Neural progenitor cell (in vitro differentiated cells): Measurements from ENCODE around the gene KLHDC2. TPM values are rescaled to one million over a fixed set of nuclear protein-coding genes. Genes with fewer than 3 reads are reported as not detected.
A peak's percentile ranks its signal among the peaks of the same experiment; 100 is the strongest.

Experiments used
- DNase-seq: peaks from one replicate; pipeline ENCODE4 v3.0.0-alpha.2; 2016; ENCODE audit warnings: low spot score
- H2AFZ ChIP-seq: fragments of 200-600 bp; sonication (generic); replicated peaks from 2 replicates; pipeline ENCODE4 v1.6.1; 2016; ENCODE audit warnings: antibody characterized with exemption
- H3F3A ChIP-seq: fragments of 200-600 bp; sonication (generic); 2 replicates; pipeline ENCODE4 v1.6.1; 2016; ENCODE audit warnings: antibody characterized with exemption, low read depth
- H3K27ac ChIP-seq: fragments of 200-600 bp; sonication (generic); 2 replicates; pipeline ENCODE4 v1.5.1; 2016; ENCODE audit warnings: mild to moderate bottlenecking
- H3K27me3 ChIP-seq: fragments of 200-600 bp; sonication (generic); 2 replicates; pipeline ENCODE4 v1.6.1; 2016; ENCODE audit warnings: mild to moderate bottlenecking, moderate library complexity
- H3K36me3 ChIP-seq: fragments of 200-600 bp; sonication (generic); 2 replicates; pipeline ENCODE4 v1.5.1; 2016
- H3K4me1 ChIP-seq: fragments of 200-600 bp; sonication (generic); 2 replicates; pipeline ENCODE4 v1.6.1; 2016; ENCODE audit warnings: mixed run types
- H3K4me2 ChIP-seq: fragments of 200-600 bp; sonication (generic); 2 replicates; pipeline ENCODE4 v1.6.1; 2016
- H3K4me3 ChIP-seq: fragments of 200-600 bp; sonication (generic); 2 replicates; pipeline ENCODE4 v1.5.1; 2016
- H3K79me2 ChIP-seq: fragments of 200-600 bp; sonication (generic); 2 replicates; pipeline ENCODE4 v1.6.1; 2016; ENCODE audit warnings: low read depth
- H3K9ac ChIP-seq: fragments of 200-600 bp; sonication (generic); 2 replicates; pipeline ENCODE4 v1.6.1; 2016
- H3K9me3 ChIP-seq: fragments of 200-600 bp; sonication (generic); 2 replicates; pipeline ENCODE4 v1.5.1; 2016; ENCODE audit warnings: low read depth
- H4K20me1 ChIP-seq: fragments of 200-600 bp; sonication (generic); 2 replicates; pipeline ENCODE4 v1.6.1; 2016; ENCODE audit warnings: low read depth
- H3K27ac Mint-ChIP-seq: 3 replicates; pipeline ENCODE4 v1.8.0; 2021; ENCODE audit warnings: mixed read lengths
- H3K27me3 Mint-ChIP-seq: 2 replicates; pipeline ENCODE4 v1.8.0; 2022; ENCODE audit warnings: low read depth, mild to moderate bottlenecking, inconsistent platforms, moderate library complexity, mixed read lengths; ENCODE audit not compliant: insufficient read depth
- H3K36me3 Mint-ChIP-seq: 3 replicates; pipeline ENCODE4 v1.8.0; 2021; ENCODE audit warnings: mixed read lengths
- H3K4me1 Mint-ChIP-seq: 3 replicates; pipeline ENCODE4 v1.8.0; 2021; ENCODE audit warnings: mixed read lengths
- H3K4me3 Mint-ChIP-seq: 3 replicates; pipeline ENCODE4 v1.8.0; 2021; ENCODE audit warnings: mild to moderate bottlenecking, moderate library complexity, mixed read lengths
- H3K9me3 Mint-ChIP-seq: 3 replicates; pipeline ENCODE4 v1.8.0; 2020; ENCODE audit warnings: mixed read lengths
- EZH2 ChIP-seq: fragments of 200-600 bp; sonication (generic); IDR thresholded peaks from 2 replicates; pipeline ENCODE4 v1.6.1; 2017; ENCODE audit warnings: antibody characterized with exemption, mild to moderate bottlenecking, moderate library complexity
- EZH2phosphoT487 ChIP-seq: fragments of 200-600 bp; sonication (generic); IDR thresholded peaks from 2 replicates; pipeline ENCODE4 v1.6.1; 2017; ENCODE audit warnings: antibody characterized with exemption
- total RNA-seq: library from RNA; depleted of rRNA; stranded (reverse); fragments of >200 nt; gene quantifications from 2 replicates; pipeline ENCODE4 v1.2.3, GENCODE V29; 2015; ENCODE audit warnings: low replicate concordance
- TF ChIP-seq, protein P1 (sequence below): fragments of 200-600 bp; sonication (generic); IDR thresholded peaks from 2 replicates; pipeline ENCODE4 v1.5.1; 2017; ENCODE audit warnings: antibody characterized with exemption, mild to moderate bottlenecking

KLHDC2 gene
- total RNA-seq, 1 donor from 2014 or later: 73.9 TPM

DNA sequence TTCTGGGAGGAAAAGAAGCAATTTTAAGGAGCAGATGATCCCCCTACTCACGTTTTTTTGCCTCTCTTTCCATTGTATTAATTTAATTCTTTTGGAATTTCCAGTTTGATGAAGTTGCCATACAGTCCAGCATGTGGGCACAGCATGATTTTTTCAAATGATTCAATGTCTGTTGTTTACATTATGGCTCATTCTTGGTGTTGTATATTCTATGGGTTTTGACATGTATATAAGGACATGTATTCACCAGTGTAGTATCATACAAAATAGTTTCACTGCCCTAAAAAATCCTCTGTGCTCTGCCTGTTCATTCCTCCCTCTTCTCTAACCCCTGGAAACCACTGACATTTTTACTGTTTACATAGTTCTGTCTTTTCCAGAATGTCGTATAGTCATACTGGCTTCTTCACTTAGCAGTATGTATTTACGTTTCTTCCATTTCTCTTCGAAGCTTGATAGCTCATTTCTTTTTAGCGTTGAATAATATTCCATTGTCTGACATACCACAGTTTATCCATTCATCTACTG lies 13.3 kb upstream of the KLHDC2 start:
- no peaks in the 10 kb centered on the region for H3K27me3 ChIP-seq
- Mint-ChIP-seq H3K27ac (no peak overlapping the region), H3K4me3 (no peak overlapping the region), H3K27me3 (peaks cover 4% of the 10 kb centered on the region), H3K9me3 (no peaks in the 10 kb centered on the region), H3K36me3 (no peaks in the 10 kb centered on the region), H3K4me1 (no peaks in the 10 kb centered on the region)
- no peaks in the 10 kb centered on the region for H3K4me1 ChIP-seq
- no peaks in the 10 kb centered on the region for H3F3A ChIP-seq
- no peaks in the 10 kb centered on the region for H4K20me1 ChIP-seq
- no peak overlapping the region for H3K4me2 ChIP-seq
- no peak overlapping the region for H3K4me3 ChIP-seq
- no peaks in the 10 kb centered on the region for H3K79me2 ChIP-seq
- no peak overlapping the region for H3K27ac ChIP-seq
- H3K9ac ChIP-seq: no peak overlapping the region
- no peak for DNase-seq
- H3K36me3 ChIP-seq: no peaks in the 10 kb centered on the region
- no peaks in the 10 kb centered on the region for H3K9me3 ChIP-seq
- TF ChIP-seq EZH2 (no peak), EZH2phosphoT487 (no peak)
- no peak overlapping the region for H2AFZ ChIP-seq

DNA sequence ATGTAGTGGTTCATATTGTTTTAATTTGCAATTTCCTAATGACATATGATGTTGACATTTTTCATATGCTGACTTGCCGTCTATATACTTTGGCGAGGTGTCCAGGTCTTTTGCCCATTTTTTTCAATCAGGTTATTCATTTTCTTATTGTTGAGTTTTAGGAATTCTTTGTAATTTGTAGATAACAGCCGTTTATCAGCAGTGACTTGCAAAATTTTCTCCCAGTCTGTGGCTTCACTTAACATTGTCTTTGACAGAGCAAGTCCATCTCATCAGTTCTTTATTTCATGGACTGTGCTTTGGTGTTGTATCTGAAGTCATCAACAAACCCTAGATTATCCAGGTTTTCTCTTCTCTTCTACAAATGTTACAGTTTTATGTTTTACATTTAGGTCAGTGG lies 12.6 kb upstream of the KLHDC2 start:
- DNase-seq: no peak
- Histone ChIP-seq H3K79me2 (no peaks in the 10 kb centered on the region), H3K36me3 (no peaks in the 10 kb centered on the region), H3F3A (no peaks in the 10 kb centered on the region), H3K4me2 (no peak overlapping the region), H3K4me3 (no peak overlapping the region), H3K27me3 (no peaks in the 10 kb centered on the region), H4K20me1 (no peaks in the 10 kb centered on the region), H3K27ac (no peak overlapping the region), H2AFZ (no peak overlapping the region), H3K9me3 (no peaks in the 10 kb centered on the region), H3K4me1 (no peaks in the 10 kb centered on the region), H3K9ac (no peak overlapping the region)
- H3K9me3 Mint-ChIP-seq: no peaks in the 10 kb centered on the region
- H3K4me1 Mint-ChIP-seq: no peaks in the 10 kb centered on the region
- H3K4me3 Mint-ChIP-seq: no peak overlapping the region
- no peak overlapping the region for H3K27ac Mint-ChIP-seq
- peaks cover 4% of the 10 kb centered on the region for H3K27me3 Mint-ChIP-seq
- TF ChIP-seq EZH2 (no peak), EZH2phosphoT487 (no peak)
- TF ChIP-seq, protein P1, sequence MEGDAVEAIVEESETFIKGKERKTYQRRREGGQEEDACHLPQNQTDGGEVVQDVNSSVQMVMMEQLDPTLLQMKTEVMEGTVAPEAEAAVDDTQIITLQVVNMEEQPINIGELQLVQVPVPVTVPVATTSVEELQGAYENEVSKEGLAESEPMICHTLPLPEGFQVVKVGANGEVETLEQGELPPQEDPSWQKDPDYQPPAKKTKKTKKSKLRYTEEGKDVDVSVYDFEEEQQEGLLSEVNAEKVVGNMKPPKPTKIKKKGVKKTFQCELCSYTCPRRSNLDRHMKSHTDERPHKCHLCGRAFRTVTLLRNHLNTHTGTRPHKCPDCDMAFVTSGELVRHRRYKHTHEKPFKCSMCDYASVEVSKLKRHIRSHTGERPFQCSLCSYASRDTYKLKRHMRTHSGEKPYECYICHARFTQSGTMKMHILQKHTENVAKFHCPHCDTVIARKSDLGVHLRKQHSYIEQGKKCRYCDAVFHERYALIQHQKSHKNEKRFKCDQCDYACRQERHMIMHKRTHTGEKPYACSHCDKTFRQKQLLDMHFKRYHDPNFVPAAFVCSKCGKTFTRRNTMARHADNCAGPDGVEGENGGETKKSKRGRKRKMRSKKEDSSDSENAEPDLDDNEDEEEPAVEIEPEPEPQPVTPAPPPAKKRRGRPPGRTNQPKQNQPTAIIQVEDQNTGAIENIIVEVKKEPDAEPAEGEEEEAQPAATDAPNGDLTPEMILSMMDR: no peak
- H3K36me3 Mint-ChIP-seq: no peaks in the 10 kb centered on the region

DNA sequence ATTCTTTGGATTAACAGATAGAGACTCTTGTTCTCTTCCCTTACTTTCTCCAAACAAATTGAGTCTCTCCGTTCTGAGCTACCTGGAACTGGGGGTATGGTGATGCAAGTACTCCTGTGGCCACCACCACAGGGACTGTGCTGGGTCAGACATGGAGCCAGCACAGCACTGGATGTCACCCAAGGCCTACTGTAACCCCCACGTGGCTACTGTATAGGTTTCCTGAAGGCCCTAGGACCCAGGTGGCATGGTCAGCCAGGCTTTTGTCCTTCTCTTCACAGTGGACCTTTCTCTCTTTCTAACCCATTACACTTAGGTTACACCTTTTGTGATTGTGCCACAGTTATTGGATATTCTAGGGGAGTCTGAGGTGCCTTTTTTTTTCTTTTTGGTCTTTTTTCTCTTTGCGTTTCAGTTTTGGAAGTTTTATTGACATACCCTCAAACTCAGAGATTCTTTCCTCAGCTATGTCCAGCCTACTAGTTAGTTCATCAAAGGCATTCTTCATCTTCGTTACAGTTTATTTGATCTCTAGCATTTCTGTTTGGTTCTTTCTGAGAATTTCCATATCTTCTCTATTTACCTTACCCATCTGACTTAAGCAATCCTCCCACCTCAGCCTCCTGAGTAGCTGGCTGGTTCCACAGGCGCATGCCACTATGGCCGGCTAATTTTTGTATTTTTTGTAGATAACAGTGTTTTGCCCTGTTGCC lies 6.0 kb upstream of the KLHDC2 start:
- Mint-ChIP-seq H3K4me3 (no peak overlapping the region), H3K36me3 (no peaks in the 10 kb centered on the region), H3K9me3 (no peaks in the 10 kb centered on the region), H3K27me3 (peaks cover 3% of the 10 kb centered on the region), H3K27ac (no peak overlapping the region), H3K4me1 (peaks cover 4% of the 10 kb centered on the region)
- TF ChIP-seq EZH2phosphoT487 (no peak), EZH2 (no peak)
- TF ChIP-seq, protein P1: no peak
- Histone ChIP-seq H3K9ac (no peak overlapping the region), H3K27me3 (no peaks in the 10 kb centered on the region), H3K4me1 (peaks cover 4% of the 10 kb centered on the region), H2AFZ (no peak overlapping the region), H3K4me2 (no peak overlapping the region), H3F3A (peaks cover 5% of the 10 kb centered on the region), H3K4me3 (no peak overlapping the region), H3K27ac (no peak overlapping the region), H3K9me3 (no peaks in the 10 kb centered on the region), H4K20me1 (no peaks in the 10 kb centered on the region), H3K36me3 (no peaks in the 10 kb centered on the region), H3K79me2 (no peaks in the 10 kb centered on the region)
- DNase-seq: no peak

DNA sequence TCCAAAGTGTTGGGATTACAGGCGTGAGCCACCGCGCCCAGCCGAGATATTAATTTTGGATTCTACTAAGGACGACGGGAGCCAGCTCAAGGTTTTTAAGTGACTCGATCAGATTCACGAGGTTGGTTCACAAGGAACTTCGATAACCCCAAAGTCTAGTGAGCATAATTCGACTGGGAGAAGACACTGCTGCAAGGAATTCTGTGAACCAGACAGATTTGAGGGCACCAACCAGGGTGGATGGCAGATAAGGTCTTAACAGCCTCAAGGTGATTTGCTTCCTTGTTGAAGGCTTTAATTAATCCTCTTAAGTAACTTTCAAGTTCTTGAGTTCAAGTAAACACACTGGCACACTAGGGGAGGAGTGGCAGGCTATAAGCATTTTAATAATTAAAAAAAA lies 1.1 kb upstream of the KLHDC2 start:
- Mint-ChIP-seq H3K9me3 (no peaks in the 10 kb centered on the region), H3K4me3 (peak overlapping the region; percentile 93), H3K4me1 (peaks cover 30% of the 10 kb centered on the region), H3K36me3 (peaks cover 3% of the 10 kb centered on the region), H3K27ac (peak overlapping the region; percentile 94), H3K27me3 (peaks cover 4% of the 10 kb centered on the region)
- Histone ChIP-seq H3K4me1 (peaks cover 20% of the 10 kb centered on the region), H3F3A (peaks cover 17% of the 10 kb centered on the region), H3K79me2 (peaks cover 37% of the 10 kb centered on the region), H3K4me2 (peak overlapping the region; percentile 91), H4K20me1 (peaks cover 19% of the 10 kb centered on the region), H3K27ac (peak overlapping the region; percentile 70), H3K36me3 (no peaks in the 10 kb centered on the region), H3K27me3 (no peaks in the 10 kb centered on the region), H2AFZ (peak overlapping the region; percentile 77), H3K9me3 (no peaks in the 10 kb centered on the region), H3K9ac (no peak overlapping the region), H3K4me3 (peak overlapping the region; percentile 78)
- TF ChIP-seq EZH2phosphoT487 (no peak), EZH2 (no peak)
- TF ChIP-seq, protein P1: no peak
- peak; percentile 6 for DNase-seq
